NB4 (cell line): Measurements from ENCODE around the gene TPM4.

ENCODE experiments used
- DNase-seq: peaks from one replicate; pipeline ENCODE4 v3.0.0; 2010; ENCODE audit warnings: low read depth
- H3K4me3 ChIP-seq: one replicate; pipeline ENCODE4 v1.5.1; 2011; ENCODE audit warnings: mild to moderate bottlenecking, low read depth, low read length, moderate library complexity
- CTCF ChIP-seq: IDR thresholded peaks from one replicate; pipeline ENCODE4 v1.5.1; 2012; ENCODE audit warnings: low read depth, low read length
- MAX ChIP-seq: IDR thresholded peaks from 2 replicates; pipeline ENCODE4 v1.6.1; 2011; ENCODE audit warnings: low read depth, low read length
- MYC ChIP-seq: IDR thresholded peaks from 2 replicates; pipeline ENCODE4 v1.6.1; 2011; ENCODE audit warnings: low read depth, low read length
- POLR2A ChIP-seq: IDR thresholded peaks from 2 replicates; pipeline ENCODE4 v1.6.1; 2011; ENCODE audit warnings: mild to moderate bottlenecking; ENCODE audit not compliant: insufficient read length; ENCODE audit errors: extremely low read depth

Gene TPM4

GRCh38 chr19:16074488-16075365 is 1.6 kb upstream of the TPM4 start:
- no peak for DNase-seq
- no peak overlapping the region for H3K4me3 ChIP-seq
- TF ChIP-seq CTCF (no peak), MYC (no peak), MAX (no peak), POLR2A (no peak)

DNA sequence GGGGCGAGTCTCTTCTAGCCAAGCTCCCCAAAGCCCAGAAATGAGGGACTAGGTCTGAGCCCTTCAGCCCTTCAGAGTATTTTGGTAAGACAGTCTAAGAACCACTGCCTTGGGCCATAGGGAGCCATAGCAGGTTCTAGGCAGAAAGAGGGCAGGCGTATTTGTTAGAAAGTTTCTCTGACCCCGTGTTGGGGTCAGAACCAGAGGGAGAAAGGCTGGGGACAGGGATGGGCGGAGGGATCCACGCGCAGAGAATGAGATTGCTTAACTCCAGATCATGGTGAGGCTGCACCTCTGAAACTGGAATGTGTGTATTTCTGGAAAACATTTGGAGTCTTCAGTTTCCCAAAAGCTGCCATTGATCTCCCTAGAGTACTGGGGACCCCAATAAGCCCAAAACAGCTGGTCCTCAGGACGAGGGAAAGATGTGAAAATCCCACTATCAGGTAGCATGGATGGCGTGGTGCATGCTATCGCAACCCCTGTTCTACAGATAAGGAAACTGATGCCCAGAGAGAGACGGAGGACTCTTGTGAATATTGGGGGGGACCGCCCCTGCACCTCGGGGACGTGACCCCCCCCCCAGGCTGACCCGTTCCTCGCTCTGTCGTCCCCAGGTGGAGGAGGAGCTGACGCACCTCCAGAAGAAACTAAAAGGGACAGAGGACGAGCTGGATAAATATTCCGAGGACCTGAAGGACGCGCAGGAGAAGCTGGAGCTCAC is 703 bp upstream of the TPM4 start:
- no peak for TF ChIP-seq MYC
- TF ChIP-seq MAX: no peak
- TF ChIP-seq CTCF: no peak
- no peak for TF ChIP-seq POLR2A
- peak overlapping the region; percentile 62 for H3K4me3 ChIP-seq
- no peak for DNase-seq

DNA sequence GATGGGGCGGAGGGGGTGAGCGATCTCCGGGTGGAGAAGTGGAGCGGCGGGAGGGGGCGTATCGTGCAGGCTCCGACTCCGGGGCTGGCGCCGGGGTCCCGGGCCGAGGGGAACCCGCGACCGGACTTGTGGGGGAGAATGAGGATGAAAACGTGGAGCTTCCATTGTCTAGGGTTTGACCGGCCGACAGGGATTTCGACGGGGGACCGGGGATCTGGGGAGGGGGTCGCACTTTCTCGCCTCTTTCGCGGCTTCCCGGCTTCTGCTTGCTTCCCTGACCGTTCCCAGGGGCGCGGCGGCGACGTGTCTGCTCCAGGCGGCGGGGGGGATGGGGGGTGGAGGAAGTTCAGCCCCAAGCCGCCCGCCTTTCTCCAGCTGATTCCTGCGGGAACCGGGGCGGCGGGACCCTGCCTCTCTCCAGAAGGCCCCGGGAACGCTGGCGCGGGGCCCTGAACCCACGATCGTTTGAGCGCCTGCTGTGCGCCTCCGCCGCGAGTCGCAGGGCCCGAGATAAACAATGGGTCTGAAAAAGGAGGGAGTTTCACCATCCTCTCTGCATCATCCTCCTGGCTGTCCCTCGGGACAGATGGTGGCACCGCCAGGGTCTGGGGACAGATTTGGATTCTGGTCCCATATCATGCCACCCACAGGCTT is 790 bp downstream of the TPM4 start:
- peak overlapping the region; percentile 89 for H3K4me3 ChIP-seq
- TF ChIP-seq MAX (no peak), CTCF (no peak)
- peak; percentile 71 for DNase-seq

DNA sequence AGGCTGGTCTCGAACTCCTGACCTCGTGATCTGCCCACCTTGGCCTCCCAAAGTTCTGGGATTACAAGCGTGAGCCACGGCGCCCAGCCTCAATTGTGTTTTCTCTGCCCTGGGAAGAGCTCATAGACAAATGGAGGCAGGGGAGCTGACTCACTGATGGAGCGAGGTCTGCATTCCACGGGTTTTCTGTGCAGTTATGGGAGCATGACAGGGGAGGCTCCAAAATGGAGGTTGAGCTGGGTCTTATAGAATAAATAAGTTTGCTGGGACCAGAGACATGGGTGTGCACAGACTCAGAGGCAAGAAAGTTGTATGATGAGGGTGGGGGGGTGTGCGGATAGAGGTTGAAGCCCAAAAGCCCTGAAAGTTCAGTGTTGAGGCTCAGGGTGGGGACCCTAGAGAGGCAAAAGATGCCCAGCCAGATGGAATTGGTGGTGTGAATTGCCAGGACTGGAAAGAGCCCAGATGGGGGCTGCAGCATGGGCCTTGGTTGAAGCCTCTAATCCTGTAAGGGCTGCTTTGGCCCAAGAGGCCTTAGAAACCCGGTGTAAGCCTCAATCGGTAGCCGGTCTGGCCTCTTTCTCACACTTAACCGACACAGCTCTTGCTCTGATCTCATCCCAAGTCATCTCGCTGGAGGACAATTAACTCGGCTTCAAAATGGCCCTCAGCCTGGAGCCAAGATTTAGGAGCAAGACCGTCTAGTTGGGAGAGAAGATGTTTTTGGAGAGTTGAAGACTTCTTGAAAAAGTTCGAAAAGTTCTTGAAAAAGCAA is 1.9 kb downstream of the TPM4 start:
- peak; percentile 47 for DNase-seq
- peak overlapping the region; percentile 89 for H3K4me3 ChIP-seq
- TF ChIP-seq MYC (no peak), CTCF (no peak), MAX (no peak), POLR2A (no peak)
